PC-3 (cell line): Measurements from ENCODE around the gene VAPA. TPM values are rescaled to one million over a fixed set of nuclear protein-coding genes. Genes with fewer than 3 reads are reported as not detected.

Source experiments
- ATAC-seq: fragments of 200-7000 bp; cut with Tn5 transposase; 2 replicates; pipeline ENCODE4 v1.9.1; 2020; ENCODE audit warnings: mild to moderate bottlenecking, moderate library complexity
- BruUV-seq: library from RNA; stranded (reverse); fragments of 400-500 nt; replicated peaks from 2 replicates; lab custom pipeline; 2021; lab: Mats Ljungman, UMichigan
- CTCF ChIA-PET: fragments of 300-600 bp; sonication (Branson Sonifier 250); formaldehyde crosslinking; loops from one replicate; lab custom pipeline; 2022; ENCODE audit warnings: antibody characterized with exemption; lab: Charles Lee
- POLR2A ChIA-PET: fragments of 300-600 bp; sonication (Branson Sonifier 250); formaldehyde crosslinking; loops from one replicate; lab custom pipeline; 2022; ENCODE audit warnings: antibody characterized with exemption; ENCODE audit not compliant: unreplicated experiment; lab: Charles Lee
- DNase-seq: peaks from one replicate; pipeline ENCODE4 v3.0.0-alpha.2; 2015
- H2AFZ ChIP-seq: fragments of 300-600 bp; sonication (generic); 2 replicates; pipeline ENCODE4 v1.6.0; 2016; ENCODE audit warnings: antibody characterized with exemption, low read length
- H3F3A ChIP-seq: fragments of 300-600 bp; sonication (generic); one replicate; pipeline ENCODE4 v1.6.0; 2017; ENCODE audit warnings: antibody characterized with exemption, low read length, control low read depth, mild to moderate bottlenecking; ENCODE audit not compliant: unreplicated experiment
- H3K27ac ChIP-seq: fragments of 300-600 bp; sonication (generic); 2 replicates; pipeline ENCODE4 v1.5.1; 2016; ENCODE audit warnings: mild to moderate bottlenecking, low read length
- H3K27me3 ChIP-seq: fragments of 300-600 bp; sonication (generic); 2 replicates; pipeline ENCODE4 v1.6.1; 2016; ENCODE audit warnings: low read length, mixed read lengths
- H3K36me3 ChIP-seq: fragments of 300-600 bp; sonication (generic); 2 replicates; pipeline ENCODE4 v1.6.1; 2016; ENCODE audit warnings: low read depth, mixed run types, low read length, mixed read lengths
- H3K4me1 ChIP-seq: fragments of 300-600 bp; sonication (generic); 2 replicates; pipeline ENCODE4 v1.5.1; 2016; ENCODE audit warnings: low read length; ENCODE audit not compliant: insufficient read depth
- H3K4me2 ChIP-seq: fragments of 300-600 bp; sonication (generic); 2 replicates; pipeline ENCODE4 v1.6.0; 2016; ENCODE audit warnings: low read length
- H3K4me3 ChIP-seq: fragments of 300-600 bp; sonication (generic); 2 replicates; pipeline ENCODE4 v1.5.1; 2016; ENCODE audit warnings: mild to moderate bottlenecking, low read length, mixed read lengths
- H3K79me2 ChIP-seq: fragments of 300-600 bp; sonication (generic); 2 replicates; pipeline ENCODE4 v1.6.1; 2017; ENCODE audit warnings: low read length, mixed read lengths
- H3K9ac ChIP-seq: fragments of 300-600 bp; sonication (generic); 2 replicates; pipeline ENCODE4 v1.6.0; 2016; ENCODE audit warnings: mild to moderate bottlenecking, low read length
- H3K9me2 ChIP-seq: fragments of 300-600 bp; sonication (generic); replicated peaks from 2 replicates; pipeline ENCODE4 v1.6.1; 2016; ENCODE audit warnings: mixed run types, low read length, mixed read lengths
- H3K9me3 ChIP-seq: fragments of 300-600 bp; sonication (generic); 2 replicates; pipeline ENCODE4 v1.6.1; 2016; ENCODE audit warnings: low read length, mixed read lengths
- H4K20me1 ChIP-seq: fragments of 300-600 bp; sonication (generic); 2 replicates; pipeline ENCODE4 v1.6.1; 2016; ENCODE audit warnings: low read length, mixed read lengths
- CTCF ChIP-seq: fragments of 300-600 bp; sonication (generic); conservative IDR thresholded peaks from 2 replicates; pipeline ENCODE4 v1.5.1; 2017; ENCODE audit warnings: antibody characterized with exemption, low read depth, mild to moderate bottlenecking, low read length
- EZH2 ChIP-seq: fragments of 300-600 bp; sonication (generic); IDR thresholded peaks from one replicate; pipeline ENCODE4 v1.6.1; 2017; ENCODE audit warnings: antibody characterized with exemption, mild to moderate bottlenecking, low read length; ENCODE audit not compliant: unreplicated experiment
- EZH2phosphoT487 ChIP-seq: fragments of 300-600 bp; sonication (generic); IDR thresholded peaks from 2 replicates; pipeline ENCODE4 v1.6.1; 2018; ENCODE audit warnings: mild to moderate bottlenecking, antibody characterized with exemption, low read length, borderline replicate concordance
- intact Hi-C: fragments of 100-400 bp; cut with micrococcal nuclease; formaldehyde crosslinking; loops from 2 replicates; pipeline ENCODE4 v1.9.0; 2023
- total RNA-seq: library from RNA; depleted of rRNA; stranded (reverse); fragments of >200 nt; gene quantifications from 2 replicates; pipeline ENCODE4 v1.2.3, GENCODE V29; 2014

Gene VAPA
- total RNA-seq, 1 experiment from 2014 or later, result 281 TPM

- ChIA-PET CTCF (no interaction called here), POLR2A (no interaction called here)
- Histone ChIP-seq H3F3A (no peaks in the 10 kb centered on the region), H3K4me2 (no peak overlapping the region), H3K36me3 (no peaks in the 10 kb centered on the region), H3K9ac (no peak overlapping the region), H3K4me3 (no peak overlapping the region), H3K27me3 (no peaks in the 10 kb centered on the region), H3K9me3 (no peaks in the 10 kb centered on the region), H3K27ac (no peak overlapping the region), H3K79me2 (no peaks in the 10 kb centered on the region), H3K9me2 (no peaks in the 10 kb centered on the region), H2AFZ (no peak overlapping the region), H4K20me1 (no peaks in the 10 kb centered on the region), H3K4me1 (peaks cover 5% of the 10 kb centered on the region; the same call in 1 of the 2 replicates)
- DNase-seq (no peak), ATAC-seq (no peak)
- TF ChIP-seq CTCF, result no peak
- no peak for TF ChIP-seq EZH2
- no peak for TF ChIP-seq EZH2phosphoT487
- intact Hi-C loops, result no loop called here
- BruUV-seq, result no TSS peak
These were observed 35.7 kb upstream of the VAPA start for GRCh38 chr18:9878095-9878494.

GRCh38 chr18:9878783-9879242 is 35.0 kb upstream of the VAPA start:
- no peak overlapping the region for H2AFZ ChIP-seq
- H3K4me2 ChIP-seq, result no peak overlapping the region
- no peaks in the 10 kb centered on the region for H4K20me1 ChIP-seq
- intact Hi-C loops, result no loop called here
- no peak overlapping the region for H3K4me3 ChIP-seq
- ChIA-PET CTCF (no interaction called here), POLR2A (no interaction called here)
- no peaks in the 10 kb centered on the region for H3F3A ChIP-seq
- no peaks in the 10 kb centered on the region for H3K9me2 ChIP-seq
- H3K4me1 ChIP-seq, result peaks cover 5% of the 10 kb centered on the region; the same call in 1 of the 2 replicates
- no peak overlapping the region for H3K9ac ChIP-seq
- H3K27ac ChIP-seq, result no peak overlapping the region
- H3K36me3 ChIP-seq, result no peaks in the 10 kb centered on the region
- BruUV-seq, result no TSS peak
- no peaks in the 10 kb centered on the region for H3K27me3 ChIP-seq
- TF ChIP-seq EZH2 (no peak), EZH2phosphoT487 (no peak), CTCF (no peak)
- H3K79me2 ChIP-seq, result no peaks in the 10 kb centered on the region
- DNase-seq, result no peak
- H3K9me3 ChIP-seq, result no peaks in the 10 kb centered on the region
- ATAC-seq, result no peak

GRCh38 chr18:9884090-9884489 is 29.7 kb upstream of the VAPA start:
- Histone ChIP-seq H3K36me3 (no peaks in the 10 kb centered on the region), H3F3A (no peaks in the 10 kb centered on the region), H3K27me3 (no peaks in the 10 kb centered on the region), H3K4me2 (no peak overlapping the region), H3K4me1 (0 out of 2 replicates have a peak, but pooled peaks cover 3% of the 10 kb centered on the region), H3K9ac (no peak overlapping the region), H3K27ac (no peak overlapping the region), H3K9me2 (no peaks in the 10 kb centered on the region), H3K4me3 (no peak overlapping the region), H3K79me2 (no peaks in the 10 kb centered on the region), H3K9me3 (no peaks in the 10 kb centered on the region), H4K20me1 (no peaks in the 10 kb centered on the region), H2AFZ (no peak overlapping the region)
- ChIA-PET POLR2A (no interaction called here), CTCF (no interaction called here)
- no peak for DNase-seq
- ATAC-seq, result no peak
- no TSS peak for BruUV-seq
- intact Hi-C loops, result no loop called here
- TF ChIP-seq CTCF (no peak), EZH2 (no peak), EZH2phosphoT487 (no peak)
